Neutrophil (primary cell): ENCODE measurements around the gene ITGB1.

ENCODE experiments used
- H3K27ac ChIP-seq: fragments of 200-600 bp; sonication (generic); 2 replicates; pipeline ENCODE4 v1.5.1; 2016; ENCODE audit warnings: mild to moderate bottlenecking, moderate library complexity
- H3K27me3 ChIP-seq: fragments of 200-600 bp; sonication (generic); 2 replicates; pipeline ENCODE4 v1.6.0; 2016; ENCODE audit warnings: mild to moderate bottlenecking
- H3K36me3 ChIP-seq: fragments of 200-600 bp; sonication (generic); 2 replicates; pipeline ENCODE4 v1.5.1; 2017
- H3K4me1 ChIP-seq, 2 experiments: fragments of 200-600 bp in 1 of 2; sonication (generic) in 1 of 2; 1 replicate in 1 of 2; 2 replicates in 1 of 2; pipeline versions ENCODE4 v1.5.1 to v1.6.1; 2013 to 2016; ENCODE audit warnings: low read depth in 1 of 2, low read length in 1 of 2, mild to moderate bottlenecking in 1 of 2, moderate library complexity in 1 of 2; ENCODE audit not compliant: control insufficient read depth in 1 of 2, insufficient read depth in 1 of 2
- H3K4me3 ChIP-seq, 2 experiments: fragments of 200-600 bp in 1 of 2; sonication (generic) in 1 of 2; 1 replicate in 1 of 2; 2 replicates in 1 of 2; pipeline ENCODE4 v1.5.1; 2013 to 2016; ENCODE audit warnings: low read depth in 1 of 2, low read length in 1 of 2, mild to moderate bottlenecking in 1 of 2, moderate library complexity in 1 of 2
- H3K9me3 ChIP-seq: fragments of 200-600 bp; sonication (generic); 2 replicates; pipeline ENCODE4 v1.5.1; 2016
- TF ChIP-seq, protein P1 (sequence below): fragments of 200-600 bp; sonication (generic); IDR thresholded peaks from 2 replicates; pipeline ENCODE4 v1.5.1; 2016; ENCODE audit warnings: antibody characterized with exemption

The ITGB1 gene

DNA sequence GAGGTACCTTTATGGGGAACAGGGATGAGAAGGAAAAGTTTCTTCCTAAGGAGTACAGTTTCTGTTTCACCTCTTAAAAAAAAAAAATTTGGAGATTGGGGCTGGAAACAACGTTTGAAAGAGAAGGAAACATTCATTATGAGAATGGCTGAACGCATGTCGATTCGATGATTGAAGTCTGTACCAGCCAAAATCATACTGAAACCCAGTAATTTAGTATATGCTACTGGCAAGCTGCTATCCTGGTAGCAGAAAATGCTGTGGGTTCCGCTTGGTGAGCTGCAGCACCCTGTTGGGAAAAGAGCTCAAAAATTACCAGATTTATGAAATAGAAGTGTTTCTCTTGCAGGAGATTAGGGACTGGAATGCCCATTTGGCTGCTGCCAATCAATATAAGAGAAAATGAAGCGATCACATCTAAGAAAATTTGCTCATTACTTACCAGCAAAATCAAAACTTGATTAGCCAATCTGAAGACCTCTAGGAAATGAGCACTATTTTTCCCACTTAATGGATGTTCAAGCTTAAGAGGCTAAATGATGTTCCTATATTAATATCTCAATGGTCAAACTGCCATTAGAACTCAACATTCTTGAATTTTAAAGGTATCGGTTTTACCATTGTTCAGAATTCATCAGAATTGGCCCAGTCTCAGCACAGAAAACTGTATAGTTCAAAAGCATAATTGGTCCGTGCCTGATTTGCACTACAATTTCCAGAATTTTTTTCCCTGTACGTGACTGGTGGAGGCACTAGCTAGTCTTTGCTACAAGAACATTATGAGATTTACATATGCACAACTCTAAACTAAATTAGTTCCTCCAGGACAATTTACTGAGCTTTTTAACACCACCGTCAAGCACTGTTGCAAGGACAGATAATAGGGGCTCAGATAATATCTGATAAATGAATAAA lies 1.2 kb upstream of the ITGB1 start:
- Histone ChIP-seq H3K36me3 (no peaks in the 10 kb centered on the region), H3K27ac (no peak overlapping the region), H3K4me1 (peaks cover 10 to 17% of the 10 kb centered on the region in 2 experiments), H3K9me3 (no peaks in the 10 kb centered on the region), H3K27me3 (peaks cover 19% of the 10 kb centered on the region), H3K4me3 (peak overlapping the region in 1 of 2 experiments; percentile 74)
- TF ChIP-seq, protein P1, sequence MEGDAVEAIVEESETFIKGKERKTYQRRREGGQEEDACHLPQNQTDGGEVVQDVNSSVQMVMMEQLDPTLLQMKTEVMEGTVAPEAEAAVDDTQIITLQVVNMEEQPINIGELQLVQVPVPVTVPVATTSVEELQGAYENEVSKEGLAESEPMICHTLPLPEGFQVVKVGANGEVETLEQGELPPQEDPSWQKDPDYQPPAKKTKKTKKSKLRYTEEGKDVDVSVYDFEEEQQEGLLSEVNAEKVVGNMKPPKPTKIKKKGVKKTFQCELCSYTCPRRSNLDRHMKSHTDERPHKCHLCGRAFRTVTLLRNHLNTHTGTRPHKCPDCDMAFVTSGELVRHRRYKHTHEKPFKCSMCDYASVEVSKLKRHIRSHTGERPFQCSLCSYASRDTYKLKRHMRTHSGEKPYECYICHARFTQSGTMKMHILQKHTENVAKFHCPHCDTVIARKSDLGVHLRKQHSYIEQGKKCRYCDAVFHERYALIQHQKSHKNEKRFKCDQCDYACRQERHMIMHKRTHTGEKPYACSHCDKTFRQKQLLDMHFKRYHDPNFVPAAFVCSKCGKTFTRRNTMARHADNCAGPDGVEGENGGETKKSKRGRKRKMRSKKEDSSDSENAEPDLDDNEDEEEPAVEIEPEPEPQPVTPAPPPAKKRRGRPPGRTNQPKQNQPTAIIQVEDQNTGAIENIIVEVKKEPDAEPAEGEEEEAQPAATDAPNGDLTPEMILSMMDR: no peak

DNA sequence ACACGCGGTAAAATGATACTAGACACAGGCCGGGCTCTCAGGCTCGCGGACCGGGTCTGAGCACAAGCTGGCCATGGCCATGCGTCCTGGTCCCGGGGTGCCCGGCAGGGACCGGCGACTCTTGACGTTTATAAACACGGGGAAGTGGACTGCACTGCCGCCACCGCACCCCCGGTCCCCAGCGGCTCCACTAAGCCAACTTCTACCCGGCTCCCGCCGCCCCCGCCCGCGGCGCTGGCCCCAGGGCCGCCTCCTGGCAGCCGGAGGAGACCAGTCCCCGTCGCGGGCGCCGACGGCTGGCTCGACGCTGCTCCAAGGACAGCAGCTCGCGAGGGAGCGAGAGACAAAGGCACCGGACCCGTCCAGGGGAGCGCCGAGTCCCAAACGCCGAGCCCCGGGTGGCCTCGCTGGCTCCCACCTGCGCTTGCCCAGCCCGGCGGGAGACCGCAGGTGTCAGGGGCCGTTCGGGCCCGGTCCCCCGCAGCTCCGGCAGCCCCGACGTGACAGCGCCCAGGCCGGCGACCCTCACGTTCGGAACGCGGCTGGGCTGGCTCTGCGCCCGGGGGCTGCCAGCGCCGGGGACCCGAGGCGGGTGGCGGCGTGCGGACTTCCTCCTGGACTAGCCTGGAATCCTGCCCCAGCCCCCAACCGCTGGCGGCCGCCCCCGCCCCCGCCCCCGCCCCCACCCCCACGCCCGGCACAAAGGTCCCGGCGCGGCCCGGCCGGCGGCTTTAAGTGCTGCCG lies 517 bp downstream of the ITGB1 start:
- peak overlapping the region; percentile 71 to 74 for H3K4me3 ChIP-seq
- no peaks in the 10 kb centered on the region for H3K9me3 ChIP-seq
- peaks cover 19% of the 10 kb centered on the region for H3K27me3 ChIP-seq
- H3K27ac ChIP-seq: peak overlapping the region; percentile 37
- H3K36me3 ChIP-seq: no peaks in the 10 kb centered on the region
- TF ChIP-seq, protein P1: no peak
- peaks cover 10 to 17% of the 10 kb centered on the region in 2 experiments for H3K4me1 ChIP-seq

DNA sequence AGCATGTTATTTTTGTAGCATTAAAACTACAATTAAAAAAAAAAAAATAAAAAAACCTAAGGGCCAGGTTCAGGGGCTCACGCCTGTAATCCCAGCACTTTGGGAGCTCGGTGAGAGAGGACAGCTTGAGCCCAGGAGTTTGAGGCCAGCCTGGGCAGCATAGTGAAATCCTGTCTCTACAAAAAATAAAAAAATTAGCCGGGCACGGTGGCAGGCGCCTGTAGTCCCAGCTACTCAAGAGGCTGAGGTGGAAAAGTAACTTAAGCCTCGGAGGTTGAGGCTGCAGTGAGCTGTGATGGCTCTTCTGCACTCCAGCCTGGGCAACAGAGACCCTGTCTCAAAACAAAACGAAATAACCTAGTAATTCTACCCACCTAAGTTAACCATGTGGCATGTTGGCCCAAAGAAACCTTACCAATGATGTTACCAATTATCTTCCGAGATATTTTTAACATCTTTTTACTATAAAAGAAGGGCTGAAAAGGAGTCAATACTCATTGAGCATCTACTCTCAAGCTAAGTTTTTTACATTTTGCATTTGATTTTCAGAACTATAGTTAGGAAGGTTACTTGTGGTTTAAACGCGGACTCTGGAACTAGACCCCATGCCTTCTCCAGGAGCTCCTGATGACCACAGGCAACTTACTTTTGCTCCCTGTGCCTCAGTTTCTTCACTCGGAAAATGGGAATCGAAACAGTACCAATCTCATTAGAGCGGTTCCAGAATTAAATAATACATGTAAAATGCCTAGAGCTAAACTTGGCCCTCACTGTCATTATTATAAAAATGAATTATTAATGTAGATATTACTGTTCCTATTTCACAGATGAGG lies 1.4 kb downstream of the ITGB1 start:
- H3K9me3 ChIP-seq: no peaks in the 10 kb centered on the region
- H3K27me3 ChIP-seq: peaks cover 19% of the 10 kb centered on the region
- peak overlapping the region; percentile 71 to 74 for H3K4me3 ChIP-seq
- H3K4me1 ChIP-seq: peaks cover 10 to 17% of the 10 kb centered on the region in 2 experiments
- no peaks in the 10 kb centered on the region for H3K36me3 ChIP-seq
- TF ChIP-seq, protein P1: no peak
- no peak overlapping the region for H3K27ac ChIP-seq

- TF ChIP-seq, protein P1: no peak
- Histone ChIP-seq H3K27me3 (peaks cover 19% of the 10 kb centered on the region), H3K4me3 (no peak overlapping the region), H3K4me1 (peaks cover 10 to 17% of the 10 kb centered on the region in 2 experiments), H3K27ac (no peak overlapping the region), H3K36me3 (no peaks in the 10 kb centered on the region), H3K9me3 (no peaks in the 10 kb centered on the region)
These were observed 2.2 kb downstream of the ITGB1 start for GRCh38 chr10:32955790-32956189.

DNA sequence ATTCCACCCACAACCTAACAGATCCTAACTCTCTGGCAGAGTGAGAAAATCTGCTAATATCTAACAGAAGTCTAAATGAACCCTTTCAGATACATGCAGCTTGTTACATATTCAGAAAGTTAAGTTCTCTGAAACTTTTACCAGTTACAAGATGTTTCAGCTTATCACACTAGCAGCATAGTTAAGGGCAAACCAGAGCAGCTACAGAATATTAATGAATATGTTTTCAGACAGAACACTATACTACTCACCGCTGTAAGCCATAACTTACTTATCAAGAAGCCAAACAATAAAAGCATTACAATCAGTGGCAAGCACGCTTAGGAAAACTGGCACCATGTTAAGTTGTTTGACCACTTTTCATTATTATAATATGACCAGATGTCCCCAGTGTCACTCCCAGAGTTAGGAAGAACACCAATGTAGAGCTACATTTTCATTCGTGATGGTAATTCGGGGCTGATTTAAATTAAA lies 2.7 kb downstream of the ITGB1 start:
- Histone ChIP-seq H3K27ac (no peak overlapping the region), H3K4me1 (peaks cover 10 to 17% of the 10 kb centered on the region in 2 experiments)

More for the DNA sequence above, 2.7 kb downstream of the ITGB1 start:
- Histone ChIP-seq H3K4me3 (no peak overlapping the region), H3K9me3 (no peaks in the 10 kb centered on the region), H3K36me3 (no peaks in the 10 kb centered on the region), H3K27me3 (peaks cover 19% of the 10 kb centered on the region)
- TF ChIP-seq, protein P1: no peak
